OCI-LY1 (cell line): ENCODE data around the gene CCAR1.
A peak's percentile ranks its signal among the peaks of the same experiment; 100 is the strongest.
"Not testable (repeated sequence)": the region's sequence is repeated elsewhere in the genome, so short reads cannot be mapped to it uniquely, and the experiment has no call there.

Experiments
- H2AFZ ChIP-seq: fragments of 200-600 bp; sonication (generic), shearing (Covaris generic); 2 replicates; pipeline ENCODE4 v1.6.0; 2014; ENCODE audit warnings: antibody characterized with exemption, mild to moderate bottlenecking, low read length
- H3F3A ChIP-seq: fragments of 200-600 bp; sonication (generic), shearing (Covaris generic); 2 replicates; pipeline ENCODE4 v1.6.0; 2014; ENCODE audit warnings: mild to moderate bottlenecking, antibody characterized with exemption, low read length, moderate library complexity; ENCODE audit not compliant: insufficient read depth
- H3K27ac ChIP-seq: fragments of 200-600 bp; sonication (generic); 2 replicates; pipeline ENCODE4 v1.5.1; 2014; ENCODE audit warnings: low read length, mixed run types, mild to moderate bottlenecking, low read depth; ENCODE audit not compliant: poor library complexity, severe bottlenecking
- H3K27me3 ChIP-seq: fragments of 200-600 bp; sonication (generic); 2 replicates; pipeline ENCODE4 v1.6.0; 2014; ENCODE audit warnings: antibody characterized with exemption, mild to moderate bottlenecking, low read length, moderate library complexity; ENCODE audit not compliant: insufficient read depth
- H3K36me3 ChIP-seq: fragments of 200-600 bp; sonication (generic); 2 replicates; pipeline ENCODE4 v1.6.1; 2014; ENCODE audit warnings: mild to moderate bottlenecking, antibody characterized with exemption, low read length, moderate library complexity, mixed read lengths; ENCODE audit not compliant: insufficient read depth
- H3K4me1 ChIP-seq: fragments of 200-600 bp; sonication (generic); 2 replicates; pipeline ENCODE4 v1.5.1; 2014; ENCODE audit warnings: mild to moderate bottlenecking, low read length, moderate library complexity; ENCODE audit not compliant: insufficient read depth, severe bottlenecking
- H3K4me2 ChIP-seq: fragments of 200-600 bp; sonication (generic), shearing (Covaris generic); 2 replicates; pipeline ENCODE4 v1.6.1; 2014; ENCODE audit warnings: low read length
- H3K4me3 ChIP-seq: fragments of 200-600 bp; sonication (generic); 2 replicates; pipeline ENCODE4 v1.5.1; 2014; ENCODE audit warnings: low read length, low read depth, mild to moderate bottlenecking, mixed read lengths; ENCODE audit not compliant: poor library complexity, severe bottlenecking
- H3K79me2 ChIP-seq: fragments of 200-600 bp; shearing (Covaris generic); 2 replicates; pipeline ENCODE4 v1.6.1; 2016; ENCODE audit warnings: mixed run types, low read length, mixed read lengths; ENCODE audit not compliant: insufficient read depth
- H3K9ac ChIP-seq: fragments of 200-600 bp; sonication (generic), shearing (Covaris generic); 2 replicates; pipeline ENCODE4 v1.6.1; 2014; ENCODE audit warnings: mild to moderate bottlenecking, low read length, mixed read lengths
- H3K9me2 ChIP-seq: fragments of 200-600 bp; sonication (generic), shearing (Covaris generic); 2 replicates; pipeline ENCODE4 v1.6.1; 2014; ENCODE audit warnings: low read depth, mild to moderate bottlenecking, low read length, mixed read lengths
- H3K9me3 ChIP-seq: fragments of 200-600 bp; shearing (Covaris generic); 2 replicates; pipeline ENCODE4 v1.6.1; 2014; ENCODE audit warnings: low read length, mixed read lengths
- H4K20me1 ChIP-seq: fragments of 200-600 bp; sonication (generic), shearing (Covaris generic); 2 replicates; pipeline ENCODE4 v1.6.0; 2016; ENCODE audit warnings: mild to moderate bottlenecking, low read length; ENCODE audit not compliant: insufficient read depth
- CTCF ChIP-seq: fragments of 200-600 bp; sonication (generic), shearing (Covaris generic); IDR thresholded peaks from 2 replicates; pipeline ENCODE4 v1.5.1; 2017; ENCODE audit warnings: mild to moderate bottlenecking, antibody characterized with exemption, low read length, moderate library complexity, mixed read lengths
- EZH2 ChIP-seq: fragments of 200-600 bp; sonication (generic), shearing (Covaris generic); IDR thresholded peaks from 2 replicates; pipeline ENCODE4 v1.8.0; 2017; ENCODE audit warnings: borderline replicate concordance, mixed run types, mild to moderate bottlenecking, antibody characterized with exemption, low read length, moderate library complexity, mixed read lengths

CCAR1 gene

GRCh38 chr10:68828083-68828601 is 107.1 kb downstream of the CCAR1 start:
- not testable (repeated sequence) for H2AFZ ChIP-seq, H4K20me1 ChIP-seq
- peak overlapping the region; percentile 35; the same call in 1 of the 2 replicates for H3K9ac ChIP-seq

GRCh38 chr10:68828833-68829232 is 107.8 kb downstream of the CCAR1 start:
- Histone ChIP-seq H3K36me3 (no peaks in the 10 kb centered on the region; the same call in 1 of the 2 replicates), H3K4me3 (peak overlapping the region; percentile 54), H3K4me2 (0 out of 2 replicates have a peak overlapping the region, but pooled peaks have one; percentile 66), H3K79me2 (no peaks in the 10 kb centered on the region), H2AFZ (no peak overlapping the region), H3K27me3 (peaks cover 8% of the 10 kb centered on the region; the same call in 1 of the 2 replicates), H3K4me1 (peaks cover 12% of the 10 kb centered on the region), H3K27ac (no peak overlapping the region), H3K9ac (no peak overlapping the region), H3F3A (no peaks in the 10 kb centered on the region), H3K9me2 (no peaks in the 10 kb centered on the region), H3K9me3 (no peaks in the 10 kb centered on the region), H4K20me1 (no peaks in the 10 kb centered on the region)
- TF ChIP-seq CTCF: no peak
- no peak for TF ChIP-seq EZH2

More at GRCh38 chr10:68828083-68828601, 107.1 kb downstream of the CCAR1 start:
- H3K27me3 ChIP-seq, H3K9me3 ChIP-seq, H3K27ac ChIP-seq, H3K9me2 ChIP-seq, H3K79me2 ChIP-seq, H3K36me3 ChIP-seq, H3F3A ChIP-seq: not testable (repeated sequence)
- Histone ChIP-seq H3K4me3 (peak overlapping the region; percentile 54), H3K4me1 (peaks cover 12% of the 10 kb centered on the region), H3K4me2 (peak overlapping the region; percentile 66)

- H3K9ac ChIP-seq: no peak overlapping the region
- H3K4me3 ChIP-seq: no peak overlapping the region
- H3K4me1 ChIP-seq: peaks cover 12% of the 10 kb centered on the region
- no peaks in the 10 kb centered on the region; the same call in 1 of the 2 replicates for H3K36me3 ChIP-seq
- TF ChIP-seq EZH2 (no peak), CTCF (no peak)
- no peaks in the 10 kb centered on the region for H3K9me3 ChIP-seq
- no peaks in the 10 kb centered on the region for H3K9me2 ChIP-seq
- no peak overlapping the region for H3K27ac ChIP-seq
- H3K79me2 ChIP-seq: no peaks in the 10 kb centered on the region
- H3F3A ChIP-seq: no peaks in the 10 kb centered on the region
- no peak overlapping the region for H2AFZ ChIP-seq
- H3K27me3 ChIP-seq: peaks cover 8% of the 10 kb centered on the region; the same call in 1 of the 2 replicates
- H4K20me1 ChIP-seq: no peaks in the 10 kb centered on the region
- no peak overlapping the region for H3K4me2 ChIP-seq
Measured at GRCh38 chr10:68829521-68829920, 108.5 kb downstream of the CCAR1 start.

GRCh38 chr10:68829952-68830351 is 108.9 kb downstream of the CCAR1 start:
- H3K4me1 ChIP-seq: peaks cover 12% of the 10 kb centered on the region
- H3K9me3 ChIP-seq: no peaks in the 10 kb centered on the region
- H3K4me2 ChIP-seq: no peak overlapping the region
- H3K27me3 ChIP-seq: peaks cover 8% of the 10 kb centered on the region; the same call in 1 of the 2 replicates
- H3K9ac ChIP-seq: no peak overlapping the region
- no peak overlapping the region for H3K4me3 ChIP-seq
- H4K20me1 ChIP-seq: no peaks in the 10 kb centered on the region
- no peaks in the 10 kb centered on the region; the same call in 1 of the 2 replicates for H3K36me3 ChIP-seq
- H3F3A ChIP-seq: no peaks in the 10 kb centered on the region
- TF ChIP-seq EZH2 (no peak), CTCF (no peak)
- no peaks in the 10 kb centered on the region for H3K79me2 ChIP-seq
- no peak overlapping the region for H2AFZ ChIP-seq
- no peak overlapping the region for H3K27ac ChIP-seq
- no peaks in the 10 kb centered on the region for H3K9me2 ChIP-seq
